NCI-H82 treated with DMSO at 0.1 percent for 48 hours (cell line): ENCODE results near the gene RGL1.

Experiments used
- DNase-seq: peaks from one replicate; lab custom pipeline; 2025; ENCODE audit not compliant: unreplicated experiment; lab: John Stamatoyannopoulos, UW

The RGL1 gene

DNA sequence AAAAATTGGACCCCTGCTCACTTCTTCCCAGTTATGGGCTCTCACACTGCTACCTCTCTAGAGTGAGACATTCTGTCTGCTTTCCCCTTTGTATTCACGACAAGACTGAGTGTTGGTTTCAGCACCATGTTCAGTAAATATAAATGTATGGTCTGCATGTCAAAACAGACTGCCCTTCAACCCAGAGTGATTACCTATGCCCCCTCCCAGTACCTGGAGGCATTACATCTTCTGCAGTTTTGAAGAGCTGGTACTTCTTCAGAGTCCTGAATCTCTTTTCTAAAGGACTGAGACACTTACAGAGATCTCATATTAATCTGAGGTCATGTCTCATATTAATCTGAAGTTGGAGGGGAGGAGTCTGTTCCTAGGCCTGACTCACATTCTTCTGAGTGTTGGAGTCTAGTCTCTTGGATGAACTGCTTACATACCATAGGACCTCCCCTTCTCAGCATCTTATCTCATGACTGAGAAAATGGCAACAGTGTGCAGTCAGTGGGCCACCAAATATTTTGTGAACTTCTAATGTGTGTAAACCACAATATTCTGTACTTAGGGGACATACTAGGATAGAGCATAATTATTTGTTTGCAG lies 80.3 kb downstream of the RGL1 start:
- DNase-seq, result no peak

DNA sequence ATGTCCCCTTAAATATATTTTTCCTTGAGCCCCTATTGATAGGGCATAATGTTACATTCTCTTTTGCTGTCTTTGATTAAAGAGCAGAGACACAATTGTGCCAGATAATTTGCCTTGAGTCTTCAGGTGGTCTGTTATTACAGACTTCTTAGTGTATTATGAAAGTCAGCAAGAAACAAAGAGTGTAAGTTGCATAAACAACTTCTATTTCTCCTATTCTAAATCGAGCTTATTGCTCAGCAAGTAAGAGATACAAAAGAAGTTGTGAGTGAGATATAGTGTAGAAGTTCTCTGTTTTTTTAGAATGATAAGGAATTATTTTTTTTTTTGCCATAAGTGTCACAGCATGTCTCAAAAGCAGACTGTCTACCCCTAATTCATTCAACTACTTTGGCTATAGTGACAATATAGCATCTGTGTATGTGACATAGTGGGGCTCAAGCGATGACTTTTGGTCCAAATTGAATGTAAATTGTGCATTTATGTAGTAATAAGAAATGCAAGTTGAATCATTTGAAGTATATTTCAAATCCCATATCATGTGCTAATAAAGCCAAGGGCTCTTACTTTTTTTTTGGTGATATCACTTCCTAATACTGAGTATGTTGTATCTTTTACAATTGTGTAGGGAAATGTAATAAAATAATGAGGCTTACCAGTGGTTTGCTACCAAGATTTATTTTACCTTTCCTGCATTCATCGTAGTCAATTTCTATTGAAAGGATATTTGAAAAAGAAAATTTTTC lies 81.3 kb downstream of the RGL1 start:
- no peak for DNase-seq

DNA sequence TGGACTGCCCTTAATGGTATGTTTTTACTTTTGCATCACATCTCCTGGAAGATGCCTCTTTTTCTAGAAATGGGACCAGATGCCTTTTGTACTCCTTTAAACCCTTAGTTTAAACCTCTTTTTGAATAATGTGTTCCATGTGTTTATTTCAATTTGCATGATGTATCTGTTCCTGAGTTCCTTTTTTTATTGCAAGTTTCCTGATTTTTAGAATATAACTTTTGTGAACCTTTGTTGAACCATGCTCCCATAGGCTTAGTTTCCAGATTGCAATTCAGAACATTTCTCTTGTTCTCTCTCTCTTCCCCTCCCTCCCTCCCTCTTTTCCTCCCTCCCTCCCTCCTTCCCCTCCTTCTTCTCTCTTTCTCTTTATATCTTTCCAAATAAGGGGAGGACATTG lies 81.9 kb downstream of the RGL1 start:
- no peak for DNase-seq

DNA sequence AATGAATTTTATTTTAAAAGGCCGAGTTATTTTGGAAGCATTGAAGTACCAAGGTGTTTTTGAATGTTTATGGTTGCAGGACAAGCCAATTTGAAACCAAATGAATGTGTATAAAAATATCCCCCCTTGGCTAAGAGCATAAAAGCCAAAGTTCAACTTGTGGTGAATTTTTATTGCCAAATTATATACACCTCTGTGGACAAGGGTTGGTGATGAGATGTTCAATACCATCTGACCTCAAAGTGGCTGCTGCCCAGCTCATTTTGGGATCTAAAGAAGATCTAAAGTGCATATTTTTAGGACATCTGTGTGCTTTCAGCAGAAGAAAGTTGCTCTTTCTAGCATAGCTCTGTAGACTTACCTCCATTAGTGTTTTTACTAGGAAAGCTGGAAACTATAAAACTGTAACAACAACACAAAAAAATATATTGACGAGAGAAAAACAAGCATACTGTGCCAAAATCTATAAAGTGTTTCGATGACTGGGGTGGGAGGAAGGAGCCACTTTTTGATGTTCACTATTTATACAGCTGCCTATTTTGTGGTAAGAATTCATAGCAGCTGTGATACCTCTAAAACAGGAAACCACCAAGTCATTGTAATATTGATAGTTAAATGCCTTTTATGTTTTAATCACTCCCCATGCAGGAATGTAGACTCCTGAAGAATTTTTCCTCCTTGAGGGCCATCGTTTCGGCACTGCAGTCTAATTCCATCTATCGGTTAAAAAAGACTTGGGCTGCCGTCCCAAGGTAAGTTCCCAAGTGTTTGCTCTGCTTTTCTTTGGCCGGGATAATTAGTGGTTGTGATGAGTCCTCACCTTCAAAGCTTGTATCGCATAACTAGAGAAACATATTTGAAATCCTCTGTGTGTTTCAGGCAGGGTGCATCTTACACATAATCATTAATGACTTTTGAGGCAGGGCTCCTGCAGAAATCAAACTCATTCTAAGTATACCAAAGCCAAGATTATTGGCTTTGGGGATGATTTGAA lies 83.2 kb downstream of the RGL1 start:
- DNase-seq, result no peak

DNA sequence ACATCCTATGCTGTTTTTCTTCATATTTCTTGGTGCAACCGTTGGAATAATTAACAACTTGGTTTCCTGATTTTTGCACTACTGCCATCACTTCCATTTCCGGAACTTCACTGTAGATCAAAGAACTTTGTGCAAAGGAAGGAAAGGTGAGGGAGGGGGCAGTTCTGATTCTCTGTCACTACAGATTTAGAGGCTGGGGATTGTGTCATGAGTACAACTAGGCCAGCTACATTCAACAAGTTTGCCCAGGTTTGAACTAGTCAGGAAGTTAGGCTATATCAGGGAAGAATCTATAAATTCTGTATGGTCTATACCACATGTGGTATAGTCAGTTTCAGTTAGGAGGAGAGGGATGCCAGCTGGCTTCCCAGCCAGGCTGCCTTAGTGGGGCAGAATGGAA lies 84.2 kb downstream of the RGL1 start:
- DNase-seq, result no peak

DNA sequence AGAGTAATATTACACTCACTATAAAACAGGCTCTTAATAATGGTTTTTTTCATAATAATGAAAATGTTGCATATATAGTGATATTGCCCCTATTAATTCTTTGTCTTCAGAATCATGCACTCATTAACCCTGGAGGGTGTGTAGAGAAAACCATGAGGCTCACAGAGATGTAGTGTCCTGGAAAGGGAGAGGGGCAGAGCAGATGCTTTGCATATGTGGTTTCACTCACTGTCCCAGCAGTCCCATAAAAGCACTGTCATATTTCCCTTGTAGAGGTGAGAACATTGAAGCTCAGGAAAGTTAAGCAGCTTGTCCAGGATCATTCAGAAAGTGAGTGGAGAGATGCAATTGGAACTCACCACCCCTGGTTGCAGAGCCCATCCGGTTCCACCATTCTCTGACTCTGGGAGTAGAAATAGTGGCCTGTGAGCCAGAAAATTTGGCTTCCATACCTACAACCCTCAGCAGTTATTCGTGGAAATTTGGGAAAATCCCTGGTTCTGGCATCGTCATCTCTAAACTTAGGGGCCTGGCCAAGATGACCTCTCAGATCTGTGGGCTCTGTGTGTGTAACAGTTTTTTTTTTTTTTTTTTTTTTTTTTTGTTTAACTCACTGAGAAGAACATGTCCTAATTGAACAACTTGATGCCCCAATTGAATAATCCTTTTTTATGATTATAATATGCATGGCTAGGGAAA lies 86.4 kb downstream of the RGL1 start:
- no peak for DNase-seq

DNA sequence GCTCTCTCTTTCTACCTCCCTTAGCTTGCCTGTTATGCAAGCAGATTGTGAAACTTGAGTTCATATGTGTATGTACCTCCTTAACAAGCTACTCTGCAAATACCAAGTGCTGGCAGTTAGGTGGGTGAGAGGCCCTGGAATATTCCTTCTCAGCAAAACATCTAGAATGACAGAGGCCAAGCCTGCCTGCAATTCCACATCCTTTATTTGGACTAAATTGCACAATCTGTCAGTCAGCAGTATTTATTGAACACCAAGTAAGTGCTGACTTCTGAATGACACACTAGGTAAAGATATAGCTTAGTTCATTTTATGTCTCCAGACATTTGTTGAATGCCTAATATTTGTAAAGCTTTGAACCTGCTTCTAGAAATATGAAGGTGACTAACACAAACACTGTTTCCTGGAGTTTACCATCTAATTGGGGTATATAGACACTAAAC lies 87.5 kb downstream of the RGL1 start:
- DNase-seq, result no peak

DNA sequence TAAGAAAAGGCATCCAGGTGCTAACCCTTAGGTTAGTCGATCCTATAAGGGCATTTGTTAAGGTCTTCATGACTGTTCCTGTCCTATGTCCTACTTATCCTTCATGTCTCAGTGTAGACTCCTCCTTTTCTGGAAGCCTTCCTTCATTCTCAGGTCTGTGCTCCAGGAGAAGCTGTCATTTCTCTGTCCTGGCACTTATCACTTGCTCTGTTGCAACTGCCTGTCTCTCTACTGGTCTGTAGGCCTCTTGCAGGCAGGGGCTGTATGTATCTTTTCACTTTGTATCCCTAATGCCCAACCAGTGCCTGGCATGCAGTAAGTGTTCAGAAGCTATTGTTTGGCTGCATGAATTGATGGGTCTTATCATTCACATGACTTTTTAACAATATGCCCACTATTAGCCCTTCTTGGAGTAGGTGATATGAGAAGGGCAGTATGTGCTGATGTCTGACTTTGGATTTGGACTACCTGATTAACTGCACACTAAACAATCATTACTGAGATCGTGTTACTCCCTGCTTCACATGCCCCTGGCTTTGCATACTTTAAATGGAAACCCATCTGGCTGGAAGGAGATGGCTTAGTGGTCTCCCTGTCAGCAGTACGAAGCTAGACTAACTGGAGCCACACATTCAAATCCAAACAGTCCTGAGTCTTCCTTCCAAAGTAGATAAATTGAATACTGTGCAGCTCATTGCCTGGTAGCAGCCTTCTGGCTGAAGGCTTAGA lies 88.8 kb downstream of the RGL1 start:
- peak; percentile 83 for DNase-seq

DNA sequence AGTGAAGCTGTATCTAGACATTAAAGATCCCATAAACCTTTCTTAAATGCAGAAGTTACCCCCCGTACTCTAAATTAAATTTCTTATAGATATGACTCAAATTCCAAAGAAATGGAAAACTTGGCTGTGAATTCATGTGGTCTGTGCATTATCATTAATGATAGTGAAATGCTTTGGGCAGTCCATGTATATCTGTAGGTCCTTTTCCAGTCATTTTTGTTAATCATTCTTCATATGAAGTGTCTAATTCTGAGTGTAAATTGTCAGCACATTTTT lies 89.3 kb downstream of the RGL1 start:
- no peak for DNase-seq

DNA sequence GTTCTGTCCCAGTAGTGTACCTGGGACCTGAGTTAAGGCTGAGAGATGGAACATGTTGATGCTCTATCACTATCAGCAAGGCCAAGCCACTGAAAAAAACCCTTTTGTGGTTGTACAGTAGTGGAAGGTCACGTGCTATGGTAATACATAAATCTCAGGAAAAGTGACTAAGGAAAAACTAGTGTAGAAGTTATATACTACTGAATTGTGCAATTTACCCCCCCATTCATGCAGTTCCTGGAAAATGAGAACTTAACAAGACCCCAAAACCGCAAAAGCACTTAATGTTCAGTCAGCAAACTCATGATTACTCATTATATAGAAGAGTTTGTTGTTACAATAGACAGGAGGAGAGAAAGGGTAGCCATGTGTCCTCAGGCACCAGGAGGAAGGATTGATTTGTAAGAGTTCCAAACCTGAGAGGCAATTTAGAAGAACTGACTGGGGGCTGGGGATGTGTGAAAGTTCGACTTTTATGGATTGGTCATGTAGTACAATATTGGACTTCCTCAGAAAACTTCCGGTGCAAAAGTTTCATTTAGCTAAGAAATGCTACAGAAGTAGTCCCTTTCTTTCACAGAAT lies 91.6 kb downstream of the RGL1 start:
- no peak for DNase-seq

DNA sequence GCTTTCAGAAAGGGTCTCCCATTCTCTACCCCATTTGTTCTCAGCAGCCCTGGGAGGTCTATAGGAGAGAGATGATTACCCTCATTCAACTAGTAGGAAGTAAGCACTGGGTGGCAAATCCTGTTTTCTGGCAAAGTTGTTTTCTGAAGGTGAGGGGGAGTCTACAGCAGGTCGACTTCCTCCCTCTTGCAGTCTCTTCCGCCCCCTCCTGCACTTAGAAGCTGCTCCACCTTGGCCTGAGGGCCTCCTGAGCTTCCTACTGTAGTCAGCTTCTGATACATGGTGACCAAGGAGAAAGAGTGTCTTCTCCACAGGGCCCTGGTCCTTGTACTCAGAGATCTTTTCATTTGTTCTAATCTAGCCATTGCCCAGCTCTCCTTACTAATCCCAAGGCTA lies 93.1 kb downstream of the RGL1 start:
- no peak for DNase-seq

DNA sequence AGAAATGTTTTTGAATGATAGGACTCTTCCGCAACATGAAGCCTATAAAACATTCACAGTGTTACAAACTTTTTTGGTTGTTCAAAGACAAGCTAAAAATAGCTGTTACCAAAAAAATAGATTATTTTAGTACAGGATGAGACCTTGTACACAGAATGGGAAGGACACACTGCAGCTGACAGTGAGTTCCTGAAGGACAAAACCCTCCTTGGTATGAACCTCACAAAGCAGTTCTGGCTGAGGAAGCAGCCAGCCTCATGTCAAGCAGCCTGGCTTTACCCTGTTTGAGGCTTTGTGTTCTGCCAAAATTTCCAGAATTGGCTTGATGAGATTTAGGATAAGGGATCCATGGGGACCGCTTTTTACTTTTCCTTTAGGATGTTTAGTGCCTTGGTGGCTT lies 93.7 kb downstream of the RGL1 start:
- no peak for DNase-seq

DNA sequence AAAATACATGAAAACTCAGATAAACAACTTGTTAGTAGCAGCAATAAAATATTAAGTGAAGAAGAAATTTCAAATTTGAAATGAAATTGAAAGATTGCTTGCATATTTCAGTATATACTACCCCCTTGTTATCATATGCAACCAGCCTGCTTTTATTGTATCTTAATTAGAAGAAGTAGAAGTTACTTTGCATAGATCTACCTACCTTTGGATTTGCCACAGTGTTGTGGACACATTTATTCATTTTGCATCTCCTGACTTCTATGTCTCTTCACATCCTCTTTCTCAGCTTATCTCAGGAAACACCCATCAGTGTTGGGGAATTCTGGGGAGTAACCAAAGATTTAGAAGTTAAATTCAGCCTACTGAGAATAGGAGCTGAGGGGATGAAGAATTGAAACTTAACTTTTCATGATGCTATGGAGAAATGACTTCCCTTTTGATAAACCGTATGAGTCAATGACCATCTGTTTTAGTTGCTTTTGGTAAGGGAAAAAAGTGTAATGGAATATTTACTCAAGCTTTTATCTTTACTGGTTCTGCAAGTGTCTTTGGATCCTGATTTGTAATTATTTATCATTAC lies 96.9 kb downstream of the RGL1 start:
- no peak for DNase-seq

DNA sequence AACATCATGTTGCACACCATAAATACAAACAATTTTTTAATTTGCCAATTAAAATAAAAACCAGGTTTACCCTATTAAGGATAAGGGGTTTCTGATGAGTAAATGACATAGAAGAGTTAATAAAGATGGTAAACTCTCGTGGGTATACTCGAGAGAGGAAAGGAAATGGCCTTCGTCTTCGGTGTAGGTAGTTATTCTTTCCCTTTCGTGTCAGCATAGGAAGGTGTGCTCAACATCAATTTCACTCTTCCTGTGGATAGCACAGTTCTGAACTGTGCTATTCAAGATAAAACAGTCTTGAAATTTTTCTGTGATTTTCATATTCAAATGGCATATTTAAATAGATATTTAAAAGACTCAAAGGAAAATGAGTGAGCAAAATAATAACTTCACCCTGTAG lies 98.2 kb downstream of the RGL1 start:
- DNase-seq, result no peak

DNA sequence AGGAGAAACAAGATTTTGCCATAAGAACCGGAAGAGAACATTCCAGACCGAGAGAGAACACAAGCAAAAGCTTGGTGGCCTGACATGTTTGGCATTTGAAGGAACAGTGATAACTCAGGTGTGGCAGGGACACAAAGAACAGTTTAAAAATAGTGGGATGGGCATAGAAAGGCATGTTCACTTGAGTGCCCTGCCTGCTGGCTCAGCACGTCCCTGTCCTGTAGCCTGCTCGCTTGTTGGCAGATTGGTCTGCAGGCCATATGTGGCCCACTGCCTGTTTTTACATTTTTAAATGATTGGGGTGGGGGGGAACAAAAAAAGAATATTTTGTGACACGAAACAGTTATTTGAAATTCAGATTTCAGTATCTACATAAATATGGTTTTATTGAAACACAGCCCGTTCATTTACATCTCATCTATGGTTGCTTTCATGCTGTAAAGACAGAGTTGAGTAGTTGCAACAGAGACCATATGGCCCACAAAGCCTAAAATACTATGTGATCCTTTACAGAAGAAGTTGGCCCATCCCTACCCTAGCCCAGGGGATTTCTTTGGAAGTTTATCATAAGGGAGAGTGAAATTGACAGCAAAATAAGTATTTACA lies 100.7 kb downstream of the RGL1 start:
- DNase-seq, result no peak

DNA sequence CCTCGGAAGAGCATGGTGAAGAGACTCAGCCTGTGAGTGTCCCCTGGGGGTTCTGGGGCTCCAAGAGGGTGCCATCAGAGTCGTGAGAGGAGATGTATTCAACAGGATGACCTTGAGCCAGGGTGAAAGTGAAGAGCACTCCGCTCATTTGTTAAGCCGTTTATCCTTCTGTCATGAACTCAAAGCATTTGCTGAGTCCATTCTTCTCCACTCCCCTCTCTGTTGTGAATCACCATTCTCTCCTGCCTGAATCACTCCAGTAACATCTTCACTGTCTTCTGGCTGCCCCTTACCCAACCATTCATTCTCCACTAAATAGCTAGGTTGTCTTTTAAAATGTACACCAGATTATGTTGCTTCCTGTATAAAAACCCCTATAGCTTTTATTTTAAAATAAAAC lies 102.2 kb downstream of the RGL1 start:
- DNase-seq, result no peak

DNA sequence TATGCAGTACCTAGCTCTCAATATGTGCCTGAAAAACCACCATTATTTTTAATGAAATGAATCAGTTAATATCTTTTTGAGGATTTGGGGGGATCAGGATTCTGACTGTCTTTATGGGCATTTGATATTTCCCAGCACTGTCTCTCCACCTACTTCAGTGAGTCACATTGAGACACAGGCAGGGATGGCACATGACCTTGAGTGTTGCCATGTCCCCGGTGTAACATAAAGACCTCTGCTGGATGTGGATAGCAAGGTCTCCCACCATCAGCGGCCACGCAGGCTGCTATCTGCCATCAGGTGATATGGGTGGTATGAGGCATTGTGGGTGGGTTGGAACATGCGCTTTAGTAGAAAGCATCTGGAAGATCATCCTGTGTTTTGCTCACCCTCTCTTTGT lies 103.2 kb downstream of the RGL1 start:
- DNase-seq, result no peak

DNA sequence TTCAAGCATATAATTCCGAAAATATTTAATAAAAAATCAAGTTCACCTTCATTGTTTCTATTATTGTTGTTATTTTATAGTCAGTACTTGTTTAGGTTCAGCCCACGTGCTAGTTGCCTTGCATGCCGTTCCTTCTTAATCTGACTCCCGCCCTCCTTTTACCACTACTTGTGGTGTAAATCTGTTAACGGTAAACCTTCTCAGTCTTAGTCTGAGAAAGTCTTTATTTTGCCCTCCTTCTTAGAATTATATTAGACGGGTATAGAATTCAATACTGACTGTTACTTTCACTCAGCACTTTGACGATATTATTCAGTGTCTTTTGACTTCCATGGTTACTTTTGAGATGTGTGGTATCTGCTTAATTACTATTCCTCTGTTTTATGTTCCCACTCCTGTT lies 104.8 kb downstream of the RGL1 start:
- DNase-seq, result no peak

DNA sequence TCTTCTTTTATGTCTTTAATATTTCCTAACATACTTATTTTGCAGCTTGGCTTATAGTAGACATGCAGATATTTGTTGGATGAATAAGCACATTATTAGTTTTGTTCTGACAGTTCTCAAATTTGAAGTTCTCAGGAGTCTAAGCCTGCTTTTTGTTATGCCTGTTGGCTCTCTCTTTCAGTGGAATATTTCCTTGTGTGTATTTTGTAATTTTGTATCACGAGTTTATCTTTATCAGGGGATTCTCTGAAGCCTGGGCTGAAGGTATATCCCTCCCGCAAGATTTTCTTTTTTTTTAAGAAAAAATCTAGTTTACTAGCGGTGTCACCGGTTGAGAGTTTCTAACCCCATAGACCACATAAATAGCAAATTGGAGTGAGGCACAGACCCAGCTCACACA lies 105.9 kb downstream of the RGL1 start:
- DNase-seq, result no peak

DNA sequence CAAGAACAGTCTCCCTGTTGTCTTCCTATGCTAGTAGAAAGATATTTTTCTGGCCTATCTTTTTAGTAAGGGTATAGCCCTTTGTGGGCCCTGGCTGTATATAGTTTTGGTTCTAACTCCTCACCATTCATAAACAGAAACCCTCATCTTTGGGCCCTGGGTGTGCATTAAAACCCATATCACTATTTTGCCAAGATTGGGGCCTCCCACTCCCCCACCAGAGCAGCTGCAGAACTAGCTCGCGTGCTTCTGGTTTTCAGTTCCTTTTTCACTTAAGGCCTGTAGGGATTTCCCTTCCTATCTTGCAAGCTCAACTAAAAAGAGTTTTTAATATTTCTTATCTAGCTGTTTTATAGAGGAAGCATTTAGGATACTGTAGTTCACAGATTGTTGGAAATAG lies 106.4 kb downstream of the RGL1 start:
- no peak for DNase-seq
